ENCODE measurements around the gene NCR2. TPM values are rescaled to one million over a fixed set of nuclear protein-coding genes. Genes with fewer than 3 reads are reported as not detected.

Gene NCR2
- not detected in 2 replicates for total RNA-seq (2021)
- long read RNA-seq = 0 reads

DNA sequence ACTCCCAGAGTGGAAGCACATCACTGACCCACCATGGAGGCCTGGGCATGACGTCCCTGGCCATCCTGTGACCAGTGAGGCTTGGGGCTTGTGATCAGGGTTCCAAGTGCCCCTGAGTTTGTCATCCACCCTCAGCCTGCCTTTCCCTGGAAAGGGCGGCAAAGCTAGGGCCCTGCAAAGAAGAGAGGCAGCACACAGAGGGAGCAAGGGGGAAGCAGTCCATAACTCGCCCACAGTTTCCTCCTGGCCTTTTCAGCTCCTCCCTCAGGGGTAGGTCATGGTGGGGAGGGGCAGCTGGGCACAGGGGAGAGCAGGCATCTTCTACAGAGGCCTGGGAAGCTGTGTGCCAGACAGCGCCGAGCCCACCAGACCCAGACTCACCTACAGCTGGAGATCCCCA is at the start of gene NCR2:
Gene NCR2, plus strand, starts transcription at position 313 of the 400 bp plus-strand sequence. CDS start 269 bp downstream, outside the sequence.
- no peak within 1 kb of the TSS for H2AFZ ChIP-seq (ENCODE audit: low read length)
- no peak within 1 kb of the TSS for H3K27ac ChIP-seq (ENCODE audit: insufficient read length, low read depth, low read length)
- H3K4me1 ChIP-seq (ENCODE audit: insufficient read depth, low read length) = no peaks in the 10 kb centered on the region
- H3K4me3 Mint-ChIP-seq = no peak within 1 kb of the TSS; a peak in 1 of 5 replicates
- H3K56ac ChIP-seq (ENCODE audit: insufficient read length, low read depth, low read length) = no peak within 1 kb of the TSS
- peaks cover 9% of the 10 kb centered on the region for H3K27me3 Mint-ChIP-seq (ENCODE audit: low read depth)
- H2BK12ac ChIP-seq (ENCODE audit: insufficient read length, low read depth, low read length) = no peak within 1 kb of the TSS
- no peak within 1 kb of the TSS for H4K8ac ChIP-seq (replicated peaks; ENCODE audit: insufficient read length, low read depth, low read length)
- no peaks in the 10 kb centered on the region for H3K23me2 ChIP-seq (ENCODE audit: insufficient read length, low read depth, low read length, poor library complexity, severe bottlenecking)
- H4K91ac ChIP-seq (ENCODE audit: insufficient read length, low read depth, low read length) = no peak within 1 kb of the TSS
- H3K9ac ChIP-seq (ENCODE audit: extremely low read depth, insufficient read length, low read length) = no peak within 1 kb of the TSS
- H3K9me3 ChIP-seq (ENCODE audit: control insufficient read depth, low read depth, low read length) = no peaks in the 10 kb centered on the region
- H3K36me3 Mint-ChIP-seq (ENCODE audit: insufficient read depth in 1 of 3, low read depth in 3 of 3) = no peaks in the 10 kb centered on the region
- H3K4me2 ChIP-seq (ENCODE audit: insufficient read depth, insufficient read length, low read length) = no peak within 1 kb of the TSS
- no peak within 1 kb of the TSS for H3T11ph ChIP-seq (ENCODE audit: low read length)
- no peak within 1 kb of the TSS for H3K23ac ChIP-seq (ENCODE audit: insufficient read length, low read depth, low read length)
- H3K27me3 ChIP-seq (ENCODE audit: insufficient read depth, low read length) = no peaks in the 10 kb centered on the region
- no peak within 1 kb of the TSS for H2BK120ac ChIP-seq (ENCODE audit: low read depth, low read length, poor library complexity, severe bottlenecking)
- no peak within 1 kb of the TSS for H2BK15ac ChIP-seq (ENCODE audit: low read depth, low read length)
- no peaks in the 10 kb centered on the region for H3K79me1 ChIP-seq (ENCODE audit: insufficient read depth, low read depth, low read length, poor library complexity, severe bottlenecking)
- TF ChIP-seq, protein P1, sequence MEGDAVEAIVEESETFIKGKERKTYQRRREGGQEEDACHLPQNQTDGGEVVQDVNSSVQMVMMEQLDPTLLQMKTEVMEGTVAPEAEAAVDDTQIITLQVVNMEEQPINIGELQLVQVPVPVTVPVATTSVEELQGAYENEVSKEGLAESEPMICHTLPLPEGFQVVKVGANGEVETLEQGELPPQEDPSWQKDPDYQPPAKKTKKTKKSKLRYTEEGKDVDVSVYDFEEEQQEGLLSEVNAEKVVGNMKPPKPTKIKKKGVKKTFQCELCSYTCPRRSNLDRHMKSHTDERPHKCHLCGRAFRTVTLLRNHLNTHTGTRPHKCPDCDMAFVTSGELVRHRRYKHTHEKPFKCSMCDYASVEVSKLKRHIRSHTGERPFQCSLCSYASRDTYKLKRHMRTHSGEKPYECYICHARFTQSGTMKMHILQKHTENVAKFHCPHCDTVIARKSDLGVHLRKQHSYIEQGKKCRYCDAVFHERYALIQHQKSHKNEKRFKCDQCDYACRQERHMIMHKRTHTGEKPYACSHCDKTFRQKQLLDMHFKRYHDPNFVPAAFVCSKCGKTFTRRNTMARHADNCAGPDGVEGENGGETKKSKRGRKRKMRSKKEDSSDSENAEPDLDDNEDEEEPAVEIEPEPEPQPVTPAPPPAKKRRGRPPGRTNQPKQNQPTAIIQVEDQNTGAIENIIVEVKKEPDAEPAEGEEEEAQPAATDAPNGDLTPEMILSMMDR (conservative IDR thresholded peaks at IDR 0.05) = no peak
- H3K27ac Mint-ChIP-seq = no peak within 1 kb of the TSS; a peak in 1 of 7 replicates
- H4K5ac ChIP-seq (ENCODE audit: insufficient read length, low read depth, low read length) = no peak within 1 kb of the TSS
- H3K4ac ChIP-seq (ENCODE audit: low read depth, low read length) = no peak within 1 kb of the TSS
- H3K4me1 Mint-ChIP-seq = peaks cover 3 to 12% of the 10 kb centered on the region in 2 experiments; a peak in 3 of 4 replicates
- H2BK5ac ChIP-seq (ENCODE audit: insufficient read length, low read length) = no peak within 1 kb of the TSS
- no peaks in the 10 kb centered on the region for H3K9me3 Mint-ChIP-seq
- DNase-seq = no peak
- no CpG with 5 or more reads among the region's 5 CpGs for WGBS (ENCODE audit: extremely low coverage, insufficient read length, low lambda C conversion rate)
- H2BK20ac ChIP-seq (ENCODE audit: low read depth, low read length, poor library complexity, severe bottlenecking) = no peak within 1 kb of the TSS
- H2AK5ac ChIP-seq (ENCODE audit: insufficient read length, low read length) = no peak within 1 kb of the TSS
- no peaks in the 10 kb centered on the region for H4K20me1 ChIP-seq (ENCODE audit: control insufficient read depth, insufficient read depth, insufficient read length)
- H3K79me2 ChIP-seq (ENCODE audit: insufficient read depth, low read length) = no peaks in the 10 kb centered on the region
- H3K18ac ChIP-seq (ENCODE audit: insufficient read length, low read depth, low read length) = no peak within 1 kb of the TSS
- no peak within 1 kb of the TSS for H3K14ac ChIP-seq (ENCODE audit: insufficient read depth, low read length)

Data from H9 (cell line).